Measurements from ENCODE around the gene ZNRF1.

GRCh38 chr16:75024182-75024581 is 25.4 kb downstream of the ZNRF1 start:
- no peak for TF ChIP-seq POLR2AphosphoS5 (IDR thresholded peaks at IDR 0.05)
- TF ChIP-seq, protein P1, sequence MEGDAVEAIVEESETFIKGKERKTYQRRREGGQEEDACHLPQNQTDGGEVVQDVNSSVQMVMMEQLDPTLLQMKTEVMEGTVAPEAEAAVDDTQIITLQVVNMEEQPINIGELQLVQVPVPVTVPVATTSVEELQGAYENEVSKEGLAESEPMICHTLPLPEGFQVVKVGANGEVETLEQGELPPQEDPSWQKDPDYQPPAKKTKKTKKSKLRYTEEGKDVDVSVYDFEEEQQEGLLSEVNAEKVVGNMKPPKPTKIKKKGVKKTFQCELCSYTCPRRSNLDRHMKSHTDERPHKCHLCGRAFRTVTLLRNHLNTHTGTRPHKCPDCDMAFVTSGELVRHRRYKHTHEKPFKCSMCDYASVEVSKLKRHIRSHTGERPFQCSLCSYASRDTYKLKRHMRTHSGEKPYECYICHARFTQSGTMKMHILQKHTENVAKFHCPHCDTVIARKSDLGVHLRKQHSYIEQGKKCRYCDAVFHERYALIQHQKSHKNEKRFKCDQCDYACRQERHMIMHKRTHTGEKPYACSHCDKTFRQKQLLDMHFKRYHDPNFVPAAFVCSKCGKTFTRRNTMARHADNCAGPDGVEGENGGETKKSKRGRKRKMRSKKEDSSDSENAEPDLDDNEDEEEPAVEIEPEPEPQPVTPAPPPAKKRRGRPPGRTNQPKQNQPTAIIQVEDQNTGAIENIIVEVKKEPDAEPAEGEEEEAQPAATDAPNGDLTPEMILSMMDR (IDR thresholded peaks at IDR 0.05): no peak

Data from stomach (tissue), 4 donors.